ENCODE data around the gene C17orf58. TPM values are rescaled to one million over a fixed set of nuclear protein-coding genes. Genes with fewer than 3 reads are reported as not detected.
A peak's percentile ranks its signal among the peaks of the same experiment; 100 is the strongest.
"Not testable (repeated sequence)": the region's sequence is repeated elsewhere in the genome, so short reads cannot be mapped to it uniquely, and the experiment has no call there.

The C17orf58 gene
- total RNA-seq, 5 donors from 2014 or later (not counting 1 experiment from before 2014, with no cell fraction given): 0.47 to 1.9 (median 0.58) TPM

- no peak for ATAC-seq (replicated peaks in 1 of 4)
- no peak overlapping the region for H3K27ac ChIP-seq (ENCODE audit: low read length)
- no peak overlapping the region for H3K4me3 ChIP-seq (ENCODE audit: control insufficient read depth in 1 of 2, extremely low read depth in 1 of 2, low read length in 1 of 2)
- no peaks in the 10 kb centered on the region for H3K27me3 Mint-ChIP-seq
- DNase-seq: no peak
- no peaks in the 10 kb centered on the region for H3K4me1 ChIP-seq (ENCODE audit: control insufficient read depth in 1 of 2, extremely low read depth in 1 of 2, insufficient read depth in 2 of 2, low read length in 2 of 2)
- no peaks in the 10 kb centered on the region for H3K27me3 ChIP-seq (replicated peaks in 1 of 2; ENCODE audit: control insufficient read depth in 2 of 2, extremely low read depth in 1 of 2, insufficient read depth in 2 of 2, low read length in 1 of 2)
- ChIA-PET POLR2A (no interaction called here), CTCF (interaction anchor here in 1 of 2 donors (0.6 kb wide), 1 partner anchor 28 kb away, joined by 4 read pairs; no protein-coding TSS in a partner anchor)
- H3K36me3 ChIP-seq (ENCODE audit: control insufficient read depth in 2 of 2, extremely low read depth in 1 of 2, insufficient read depth in 1 of 2, low read length in 1 of 2): peaks cover 0 to 8% of the 10 kb centered on the region in 2 donors
- 90% methylated on average over 2 of the region's 8 CpGs for WGBS (ENCODE audit: insufficient coverage)
- H3K4me3 Mint-ChIP-seq: no peak overlapping the region
- H3K27ac Mint-ChIP-seq: no peak overlapping the region
- H3K4me1 Mint-ChIP-seq: no peaks in the 10 kb centered on the region
- no peaks in the 10 kb centered on the region for H3K9me3 Mint-ChIP-seq
- H3K9me3 ChIP-seq: no peaks in the 10 kb centered on the region
- peaks cover 14% of the 10 kb centered on the region for H3K36me3 Mint-ChIP-seq
These were observed 13.4 kb downstream of the C17orf58 start for GRCh38 chr17:67982686-67983382.

- Histone ChIP-seq H3K9me3 (no peaks in the 10 kb centered on the region), H3K36me3 (ENCODE audit: control insufficient read depth in 2 of 2, extremely low read depth in 1 of 2, insufficient read depth in 1 of 2, low read length in 1 of 2) (peaks cover 0 to 8% of the 10 kb centered on the region in 2 donors), H3K4me3 (ENCODE audit: control insufficient read depth in 1 of 2, extremely low read depth in 1 of 2, low read length in 1 of 2) (no peak overlapping the region), H3K4me1 (ENCODE audit: control insufficient read depth in 1 of 2, extremely low read depth in 1 of 2, insufficient read depth in 2 of 2, low read length in 2 of 2) (no peaks in the 10 kb centered on the region), H3K27me3 (replicated peaks in 1 of 2; ENCODE audit: control insufficient read depth in 2 of 2, extremely low read depth in 1 of 2, insufficient read depth in 2 of 2, low read length in 1 of 2) (no peaks in the 10 kb centered on the region), H3K27ac (ENCODE audit: low read length) (no peak overlapping the region)
- CTCF ChIA-PET: interaction anchor here in 1 of 2 donors (0.7 kb wide), 1 partner anchor 18 kb away, joined by 4 read pairs; no protein-coding TSS in a partner anchor
- H3K9me3 Mint-ChIP-seq: no peaks in the 10 kb centered on the region
- H3K27ac Mint-ChIP-seq: no peak overlapping the region
- no peak for DNase-seq
- no peaks in the 10 kb centered on the region for H3K4me1 Mint-ChIP-seq
- H3K27me3 Mint-ChIP-seq: no peaks in the 10 kb centered on the region
- POLR2A ChIA-PET: interaction anchor here in 1 of 2 donors (0.6 kb wide), 1 partner anchor 65 kb away, joined by 3 read pairs; no protein-coding TSS in a partner anchor
- 86% methylated on average over 4 of the region's 9 CpGs for WGBS (ENCODE audit: insufficient coverage)
- peaks cover 15% of the 10 kb centered on the region for H3K36me3 Mint-ChIP-seq
- no peak for ATAC-seq (replicated peaks in 1 of 4)
- H3K4me3 Mint-ChIP-seq: no peak overlapping the region
These were observed 14.1 kb downstream of the C17orf58 start for GRCh38 chr17:67982034-67982640.

- H3K9me3 ChIP-seq; CTCF ChIA-PET; H3K9me3 Mint-ChIP-seq; H3K27me3 Mint-ChIP-seq; DNase-seq; H3K4me3 Mint-ChIP-seq; ATAC-seq (replicated peaks in 1 of 4); H3K27ac ChIP-seq (ENCODE audit: low read length); H3K4me3 ChIP-seq (ENCODE audit: control insufficient read depth in 1 of 2, extremely low read depth in 1 of 2, low read length in 1 of 2); POLR2A ChIA-PET; H3K4me1 Mint-ChIP-seq; H3K27me3 ChIP-seq (replicated peaks in 1 of 2; ENCODE audit: control insufficient read depth in 2 of 2, extremely low read depth in 1 of 2, insufficient read depth in 2 of 2, low read length in 1 of 2); H3K4me1 ChIP-seq (ENCODE audit: control insufficient read depth in 1 of 2, extremely low read depth in 1 of 2, insufficient read depth in 2 of 2, low read length in 2 of 2): not testable (repeated sequence)
- H3K36me3 ChIP-seq (ENCODE audit: control insufficient read depth in 2 of 2, extremely low read depth in 1 of 2, insufficient read depth in 1 of 2, low read length in 1 of 2): peaks cover 0 to 16% of the 10 kb centered on the region in 2 donors
- Mint-ChIP-seq H3K36me3 (peaks cover 20% of the 10 kb centered on the region), H3K27ac (peak overlapping the region in 1 of 2 donors; percentile 6)
- WGBS (ENCODE audit: insufficient coverage): no CpG with 5 or more reads among the region's 3 CpGs
These were observed 15.4 kb downstream of the C17orf58 start for GRCh38 chr17:67980883-67981282.

- Histone ChIP-seq H3K27ac (ENCODE audit: low read length) (no peak overlapping the region), H3K4me1 (ENCODE audit: control insufficient read depth in 1 of 2, extremely low read depth in 1 of 2, insufficient read depth in 2 of 2, low read length in 2 of 2) (no peaks in the 10 kb centered on the region), H3K4me3 (ENCODE audit: control insufficient read depth in 1 of 2, extremely low read depth in 1 of 2, low read length in 1 of 2) (no peak overlapping the region), H3K9me3 (no peaks in the 10 kb centered on the region), H3K27me3 (replicated peaks in 1 of 2; ENCODE audit: control insufficient read depth in 2 of 2, extremely low read depth in 1 of 2, insufficient read depth in 2 of 2, low read length in 1 of 2) (no peaks in the 10 kb centered on the region), H3K36me3 (ENCODE audit: control insufficient read depth in 2 of 2, extremely low read depth in 1 of 2, insufficient read depth in 1 of 2, low read length in 1 of 2) (peaks cover 0 to 16% of the 10 kb centered on the region in 2 donors)
- H3K4me3 Mint-ChIP-seq: no peak overlapping the region
- CTCF ChIA-PET: no interaction called here
- POLR2A ChIA-PET: no interaction called here
- peak overlapping the region; percentile 6 to 62 for H3K27ac Mint-ChIP-seq
- H3K9me3 Mint-ChIP-seq: no peaks in the 10 kb centered on the region
- H3K4me1 Mint-ChIP-seq: no peaks in the 10 kb centered on the region
- no CpG with 5 or more reads among the region's 2 CpGs for WGBS (ENCODE audit: insufficient coverage)
- DNase-seq (no peak), ATAC-seq (replicated peaks in 1 of 4) (no peak)
- no peaks in the 10 kb centered on the region for H3K27me3 Mint-ChIP-seq
- H3K36me3 Mint-ChIP-seq: peaks cover 24% of the 10 kb centered on the region
These were observed 15.8 kb downstream of the C17orf58 start for GRCh38 chr17:67980456-67980855.

GRCh38 chr17:67976306-67976705 lies 20.0 kb downstream of the C17orf58 start:
- H3K4me1 Mint-ChIP-seq; DNase-seq; H3K9me3 ChIP-seq; H3K27me3 ChIP-seq (replicated peaks in 1 of 2; ENCODE audit: control insufficient read depth in 2 of 2, extremely low read depth in 1 of 2, insufficient read depth in 2 of 2, low read length in 1 of 2); ATAC-seq (replicated peaks in 1 of 4); H3K4me3 ChIP-seq (ENCODE audit: control insufficient read depth in 1 of 2, extremely low read depth in 1 of 2, low read length in 1 of 2); H3K9me3 Mint-ChIP-seq; H3K27me3 Mint-ChIP-seq; H3K27ac Mint-ChIP-seq; H3K4me1 ChIP-seq (ENCODE audit: control insufficient read depth in 1 of 2, extremely low read depth in 1 of 2, insufficient read depth in 2 of 2, low read length in 2 of 2); H3K4me3 Mint-ChIP-seq; H3K27ac ChIP-seq (ENCODE audit: low read length): not testable (repeated sequence)
- ChIA-PET POLR2A (interaction anchor here in 1 of 2 donors (0.6 kb wide), 1 partner anchor 115 kb away, joined by 4 read pairs; no protein-coding TSS in a partner anchor), CTCF (interaction anchor here in 1 of 2 donors (0.6 kb wide), 1 partner anchor 42 kb away, joined by 4 read pairs; no protein-coding TSS in a partner anchor)
- 98% methylated on average over 5 of the region's 6 CpGs for WGBS (ENCODE audit: insufficient coverage)
- peaks cover 8 to 36% of the 10 kb centered on the region in 2 donors for H3K36me3 ChIP-seq (ENCODE audit: control insufficient read depth in 2 of 2, extremely low read depth in 1 of 2, insufficient read depth in 1 of 2, low read length in 1 of 2)
- peaks cover 33% of the 10 kb centered on the region for H3K36me3 Mint-ChIP-seq

GRCh38 chr17:67974598-67975066 lies 21.6 kb downstream of the C17orf58 start:
- 67% methylated on average over 3 of the region's 8 CpGs for WGBS (ENCODE audit: insufficient coverage)
- POLR2A ChIA-PET: interaction anchor here in 1 of 2 donors (0.6 to 0.7 kb wide), 2 partner anchors 83 to 241 kb away, joined by 4 to 10 read pairs; no protein-coding TSS in a partner anchor
- Histone ChIP-seq H3K4me1 (ENCODE audit: control insufficient read depth in 1 of 2, extremely low read depth in 1 of 2, insufficient read depth in 2 of 2, low read length in 2 of 2) (no peaks in the 10 kb centered on the region), H3K27me3 (replicated peaks in 1 of 2; ENCODE audit: control insufficient read depth in 2 of 2, extremely low read depth in 1 of 2, insufficient read depth in 2 of 2, low read length in 1 of 2) (no peaks in the 10 kb centered on the region), H3K27ac (ENCODE audit: low read length) (no peak overlapping the region), H3K9me3 (no peaks in the 10 kb centered on the region), H3K36me3 (ENCODE audit: control insufficient read depth in 2 of 2, extremely low read depth in 1 of 2, insufficient read depth in 1 of 2, low read length in 1 of 2) (peaks cover 8 to 33% of the 10 kb centered on the region in 2 donors), H3K4me3 (ENCODE audit: control insufficient read depth in 1 of 2, extremely low read depth in 1 of 2, low read length in 1 of 2) (no peak overlapping the region)
- H3K9me3 Mint-ChIP-seq: no peaks in the 10 kb centered on the region
- DNase-seq: no peak
- CTCF ChIA-PET: no interaction called here
- peaks cover 29% of the 10 kb centered on the region for H3K36me3 Mint-ChIP-seq
- no peak for ATAC-seq (replicated peaks in 1 of 4)
- no peaks in the 10 kb centered on the region for H3K4me1 Mint-ChIP-seq
- H3K4me3 Mint-ChIP-seq: no peak overlapping the region
- no peaks in the 10 kb centered on the region for H3K27me3 Mint-ChIP-seq
- no peak overlapping the region for H3K27ac Mint-ChIP-seq

All from T-cell (primary cell).